GM23248 (cell line): ENCODE results near the gene NDST3. TPM values are rescaled to one million over a fixed set of nuclear protein-coding genes. Genes with fewer than 3 reads are reported as not detected.

Experiments used
- DNase-seq: peaks from one replicate; pipeline ENCODE4 v3.0.0-alpha.2; 2015
- H2AFZ ChIP-seq: fragments of 200-600 bp; sonication (generic); 2 replicates; pipeline ENCODE4 v1.6.1; 2016; ENCODE audit warnings: antibody characterized with exemption
- H3F3A ChIP-seq: fragments of 200-600 bp; sonication (generic); 2 replicates; pipeline ENCODE4 v1.6.1; 2016; ENCODE audit warnings: mild to moderate bottlenecking, antibody characterized with exemption, mixed run types; ENCODE audit not compliant: insufficient read depth
- H3K27ac ChIP-seq: fragments of 200-600 bp; sonication (generic); 2 replicates; pipeline ENCODE4 v1.5.1; 2016; ENCODE audit warnings: mild to moderate bottlenecking
- H3K27me3 ChIP-seq: fragments of 200-600 bp; sonication (generic); replicated peaks from 2 replicates; pipeline ENCODE4 v1.6.1; 2016; ENCODE audit warnings: mild to moderate bottlenecking; ENCODE audit not compliant: insufficient read depth
- H3K36me3 ChIP-seq: fragments of 200-600 bp; sonication (generic); 2 replicates; pipeline ENCODE4 v1.6.1; 2016; ENCODE audit warnings: low read depth, mild to moderate bottlenecking
- H3K4me1 ChIP-seq: fragments of 200-600 bp; sonication (generic); 2 replicates; pipeline ENCODE4 v1.6.1; 2016; ENCODE audit warnings: mild to moderate bottlenecking; ENCODE audit not compliant: insufficient read depth
- H3K4me2 ChIP-seq: fragments of 200-600 bp; sonication (generic); one replicate; pipeline ENCODE4 v1.6.1; 2016; ENCODE audit warnings: mild to moderate bottlenecking; ENCODE audit not compliant: unreplicated experiment
- H3K4me3 ChIP-seq: fragments of 200-600 bp; sonication (generic); 2 replicates; pipeline ENCODE4 v1.5.1; 2016; ENCODE audit warnings: mild to moderate bottlenecking
- H3K79me2 ChIP-seq: fragments of 200-600 bp; sonication (generic); 2 replicates; pipeline ENCODE4 v1.6.1; 2016; ENCODE audit warnings: mild to moderate bottlenecking; ENCODE audit not compliant: insufficient read depth
- H3K9ac ChIP-seq: fragments of 200-600 bp; sonication (generic); 2 replicates; pipeline ENCODE4 v1.6.1; 2016; ENCODE audit warnings: mild to moderate bottlenecking
- H3K9me2 ChIP-seq: fragments of 200-600 bp; sonication (generic); 2 replicates; pipeline ENCODE4 v1.6.1; 2016; ENCODE audit warnings: mixed run types, mild to moderate bottlenecking, moderate library complexity; ENCODE audit not compliant: insufficient read depth
- H3K9me3 ChIP-seq: fragments of 200-600 bp; sonication (generic); one replicate; pipeline ENCODE4 v1.6.1; 2017; ENCODE audit warnings: low read depth
- H4K20me1 ChIP-seq: fragments of 200-600 bp; sonication (generic); 2 replicates; pipeline ENCODE4 v1.6.0; 2016; ENCODE audit not compliant: insufficient read depth
- EZH2 ChIP-seq: fragments of 200-600 bp; sonication (generic); IDR thresholded peaks from 2 replicates; pipeline ENCODE4 v1.6.1; 2018; ENCODE audit warnings: antibody characterized with exemption, mild to moderate bottlenecking; ENCODE audit not compliant: insufficient read depth, poor library complexity, severe bottlenecking
- EZH2phosphoT487 ChIP-seq: fragments of 200-600 bp; sonication (generic); IDR thresholded peaks from 2 replicates; pipeline ENCODE4 v1.6.1; 2018; ENCODE audit warnings: antibody characterized with exemption, moderate library complexity, mild to moderate bottlenecking, low read depth; ENCODE audit not compliant: insufficient read depth
- WGBS, 2 experiments: methylation state at CpG; one replicate each; pipeline ENCODE4 v1.1.6; 2015 to 2017; ENCODE audit warnings: low lambda C conversion rate in 2 of 2, low coverage in 1 of 2; ENCODE audit errors: missing lambda C conversion rate in 2 of 2; 5-methylcytosine and 5-hydroxymethylcytosine counted together
- in situ Hi-C: fragments of 300-500 bp; cut with MboI; formaldehyde crosslinking; loops from 2 replicates; pipeline ENCODE4 v1.15.0; 2020
- polyA plus RNA-seq: library from polyadenylated mRNA; unstranded; fragments of >200 nt; fragmentation: Nextera tagmentation; extraction: Ambion mirVana; gene quantifications from 2 replicates; pipeline ENCODE4 v1.2.1, GENCODE V29; 2016
- total RNA-seq: library from RNA; depleted of rRNA; stranded (reverse); fragments of >200 nt; shearing (Covaris generic); gene quantifications from 2 replicates; pipeline ENCODE4 v1.2.3, GENCODE V29; 2014

NDST3 gene
- total and polyA plus RNA-seq, 2 experiments from 2014 or later, result not detected

- H3K36me3 ChIP-seq, result peaks cover 25% of the 10 kb centered on the region
- no peaks in the 10 kb centered on the region for H3K9me2 ChIP-seq
- H2AFZ ChIP-seq, result peak overlapping the region; percentile 97
- in situ Hi-C loops, result loop anchor here (25.0 kb wide), 1 partner anchor 234 kb away; no protein-coding TSS in a partner anchor
- H3K27me3 ChIP-seq, result no peaks in the 10 kb centered on the region
- peaks cover 17% of the 10 kb centered on the region for H3K79me2 ChIP-seq
- no peak for TF ChIP-seq EZH2
- 1 to 2% methylated on average over 43 to 56 of the region's 56 CpGs for WGBS, 2 experiments
- peak overlapping the region; percentile 95 for H3K9ac ChIP-seq
- peak overlapping the region; percentile 88 for H3K4me2 ChIP-seq
- peaks cover 54% of the 10 kb centered on the region for H3F3A ChIP-seq
- DNase-seq, result peak; percentile 96
- H3K9me3 ChIP-seq, result no peaks in the 10 kb centered on the region
- H3K4me1 ChIP-seq, result peaks cover 36% of the 10 kb centered on the region
- peak overlapping the region; percentile 91 for H3K4me3 ChIP-seq
- no peaks in the 10 kb centered on the region; the same call in 1 of the 2 replicates for H4K20me1 ChIP-seq
- peak overlapping the region; percentile 86 for H3K27ac ChIP-seq
These were observed 244.4 kb downstream of the NDST3 start for GRCh38 chr4:118278473-118279274.

- peak overlapping the region; percentile 97; the same call in 1 of the 2 replicates for H2AFZ ChIP-seq
- TF ChIP-seq EZH2phosphoT487, result no peak
- no peak for TF ChIP-seq EZH2
- no peaks in the 10 kb centered on the region for H3K9me2 ChIP-seq
- peaks cover 25% of the 10 kb centered on the region for H3K36me3 ChIP-seq
- peaks cover 60% of the 10 kb centered on the region for H3F3A ChIP-seq
- H3K9ac ChIP-seq, result peak overlapping the region; percentile 95
- peaks cover 36% of the 10 kb centered on the region for H3K4me1 ChIP-seq
- H3K9me3 ChIP-seq, result no peaks in the 10 kb centered on the region
- in situ Hi-C loops, result loop anchor here (25.0 kb wide), 1 partner anchor 233 kb away; no protein-coding TSS in a partner anchor
- no peaks in the 10 kb centered on the region; the same call in 1 of the 2 replicates for H4K20me1 ChIP-seq
- H3K4me2 ChIP-seq, result peak overlapping the region; percentile 88
- peak overlapping the region; percentile 91 for H3K4me3 ChIP-seq
- no peaks in the 10 kb centered on the region for H3K27me3 ChIP-seq
- peak overlapping the region; percentile 86 for H3K27ac ChIP-seq
- WGBS, 2 experiments, result 10 to 11% methylated on average over 13 of the region's 13 CpGs
- no peak for DNase-seq
- peaks cover 17% of the 10 kb centered on the region for H3K79me2 ChIP-seq
These were observed 245.0 kb downstream of the NDST3 start for GRCh38 chr4:118279328-118279727.

GRCh38 chr4:118279920-118280432, 245.7 kb downstream of the NDST3 start:
- Histone ChIP-seq H3K79me2 (peaks cover 17% of the 10 kb centered on the region), H3K9me3 (no peaks in the 10 kb centered on the region), H3F3A (peaks cover 67% of the 10 kb centered on the region), H3K4me1 (peaks cover 36% of the 10 kb centered on the region), H3K4me3 (peak overlapping the region; percentile 91), H3K4me2 (peak overlapping the region; percentile 88), H4K20me1 (no peaks in the 10 kb centered on the region; the same call in 1 of the 2 replicates), H3K27me3 (no peaks in the 10 kb centered on the region), H3K27ac (peak overlapping the region; percentile 86), H2AFZ (no peak overlapping the region), H3K36me3 (peaks cover 25% of the 10 kb centered on the region), H3K9ac (peak overlapping the region; percentile 95), H3K9me2 (no peaks in the 10 kb centered on the region)
- DNase-seq, result no peak
- in situ Hi-C loops, result loop anchor here (5.0 to 25.0 kb wide), 2 partner anchors 67 to 232 kb away; no protein-coding TSS in a partner anchor
- 1 to 7% methylated on average over 2 of the region's 2 CpGs for whole genome bisulfite sequencing, 2 experiments
- TF ChIP-seq EZH2 (no peak), EZH2phosphoT487 (no peak)

GRCh38 chr4:118280501-118281218, 246.4 kb downstream of the NDST3 start:
- TF ChIP-seq EZH2phosphoT487 (no peak), EZH2 (no peak)
- Histone ChIP-seq H3K36me3 (peaks cover 25% of the 10 kb centered on the region), H3K4me3 (peak overlapping the region; percentile 91), H3K9ac (peak overlapping the region; percentile 95), H4K20me1 (no peaks in the 10 kb centered on the region; the same call in 1 of the 2 replicates), H3K4me2 (peak overlapping the region; percentile 88), H3K79me2 (peaks cover 17% of the 10 kb centered on the region), H2AFZ (no peak overlapping the region), H3K27me3 (no peaks in the 10 kb centered on the region), H3F3A (peaks cover 71% of the 10 kb centered on the region), H3K9me3 (no peaks in the 10 kb centered on the region), H3K4me1 (peaks cover 36% of the 10 kb centered on the region), H3K27ac (peak overlapping the region; percentile 86), H3K9me2 (no peaks in the 10 kb centered on the region)
- 8 to 13% methylated on average over 2 of the region's 2 CpGs for WGBS, 2 experiments
- in situ Hi-C loops, result loop anchor here (5.0 to 25.0 kb wide), 2 partner anchors 67 to 232 kb away; no protein-coding TSS in a partner anchor
- DNase-seq, result peak; percentile 72
